A549 (cell line): ENCODE results near the gene RARB. TPM values are rescaled to one million over a fixed set of nuclear protein-coding genes. Genes with fewer than 3 reads are reported as not detected.

Experiments
- ATAC-seq, 2 experiments: fragments of 200-7000 bp in 1 of 2; fragments of >200 bp in 1 of 2; cut with Nextera tagmentation in 1 of 2; cut with Tn5 transposase in 1 of 2; 3 replicates each; pipeline versions ENCODE4 v1.8.0 to v1.9.1; 2018 to 2020; ENCODE audit warnings: mild to moderate bottlenecking in 1 of 2, moderate library complexity in 1 of 2
- CTCF ChIA-PET: fragments of 300-600 bp; sonication (Branson Sonifier 250); formaldehyde crosslinking; extraction: SDS; loops from one replicate; lab custom pipeline; 2021; ENCODE audit warnings: antibody characterized with exemption, inconsistent platforms; lab: Yijun Ruan, JAX
- POLR2A ChIA-PET: fragments of 350-600 bp; formaldehyde crosslinking; extraction: SDS; loops from one replicate; lab custom pipeline; 2021; ENCODE audit warnings: antibody characterized with exemption, inconsistent platforms; lab: Yijun Ruan, JAX
- DNase-seq, 2 experiments: peaks; one replicate each; pipeline versions ENCODE4 v3.0.0 to v3.0.0-alpha.2; 2011 to 2016; ENCODE audit warnings: low read depth in 1 of 2, low spot score in 1 of 2
- FAIRE-seq: peaks from 2 replicates; lab custom pipeline; 2011; peaks lifted over from hg19 to GRCh38; lab: Jason Lieb, UNC
- H3K27ac ChIP-seq, 2 experiments: fragments of >200 bp; sonication (Bioruptor Twin); formaldehyde crosslinking; 3 replicates each; pipeline ENCODE4 v1.5.1; 2016 to 2017
- H3K4me1 ChIP-seq: fragments of >200 bp; sonication (Bioruptor Twin); formaldehyde crosslinking; 3 replicates; pipeline ENCODE4 v1.6.1; 2016
- H3K4me2 ChIP-seq: fragments of >200 bp; sonication (Bioruptor Twin); formaldehyde crosslinking; 3 replicates; pipeline ENCODE4 v1.6.1; 2016
- H3K4me3 ChIP-seq: fragments of >200 bp; sonication (Bioruptor Twin); formaldehyde crosslinking; 3 replicates; pipeline ENCODE4 v1.5.1; 2016
- H3K9me3 ChIP-seq: fragments of >200 bp; sonication (Bioruptor Twin); formaldehyde crosslinking; 3 replicates; pipeline ENCODE4 v1.6.1; 2016
- BCL3 ChIP-seq: fragments of >200 bp; sonication (Bioruptor Twin); formaldehyde crosslinking; IDR thresholded peaks from 3 replicates; pipeline ENCODE4 v1.6.1; 2016
- CBX2 ChIP-seq: fragments of 200-600 bp; sonication (generic); IDR thresholded peaks from 2 replicates; pipeline ENCODE4 v1.6.1; 2016; ENCODE audit warnings: low read depth, mild to moderate bottlenecking, borderline replicate concordance
- CBX8 ChIP-seq: fragments of 200-600 bp; sonication (generic); IDR thresholded peaks from 2 replicates; pipeline ENCODE4 v1.6.1; 2016
- E2F6 ChIP-seq: IDR thresholded peaks from 2 replicates; pipeline ENCODE4 v1.6.1; 2012; ENCODE audit warnings: low read depth, borderline replicate concordance
- EHF ChIP-seq: fragments of 250-450 bp; sonication (Bioruptor Pico); IDR thresholded peaks from 2 replicates; pipeline ENCODE4 v1.5.0; 2020; ENCODE audit warnings: mild to moderate bottlenecking
- EHMT2 ChIP-seq: fragments of 200-600 bp; sonication (generic); IDR thresholded peaks from 2 replicates; pipeline ENCODE4 v1.6.1; 2016; ENCODE audit warnings: antibody characterized with exemption, low read depth, mild to moderate bottlenecking, moderate library complexity
- ELK1 ChIP-seq: fragments of 150-350 bp; IDR thresholded peaks from 2 replicates; pipeline ENCODE4 v1.6.1; 2014; ENCODE audit warnings: low read depth, mild to moderate bottlenecking, low read length
- FOXS1 ChIP-seq: fragments of 250-450 bp; sonication (Bioruptor Pico); IDR thresholded peaks from 2 replicates; pipeline ENCODE4 v1.5.0; 2020; ENCODE audit warnings: mild to moderate bottlenecking, moderate library complexity
- HDAC2 ChIP-seq: fragments of 200-600 bp; sonication (generic); IDR thresholded peaks from 2 replicates; pipeline ENCODE4 v1.6.1; 2016
- HES2 ChIP-seq: fragments of >200 bp; sonication (Bioruptor Twin); formaldehyde crosslinking; IDR thresholded peaks from 2 replicates; pipeline ENCODE4 v1.6.1; 2016
- HOXB13 ChIP-seq: fragments of 250-450 bp; sonication (Bioruptor Pico); IDR thresholded peaks from 2 replicates; pipeline ENCODE4 v1.5.0; 2020; ENCODE audit warnings: low read depth, mild to moderate bottlenecking, moderate library complexity
- HOXB5 ChIP-seq: fragments of 250-450 bp; sonication (Bioruptor Pico); IDR thresholded peaks from 2 replicates; pipeline ENCODE4 v1.5.0; 2020; ENCODE audit warnings: mild to moderate bottlenecking, moderate library complexity
- JUN ChIP-seq, 2 experiments: fragments of >200 bp; sonication (Bioruptor Twin); formaldehyde crosslinking; IDR thresholded peaks; 2 replicates in 1 of 2; 3 replicates in 1 of 2; pipeline ENCODE4 v1.6.1; 2016 to 2017
- JUNB ChIP-seq: fragments of >200 bp; sonication (Bioruptor Twin); formaldehyde crosslinking; IDR thresholded peaks from 2 replicates; pipeline ENCODE4 v1.6.1; 2016
- KDM1A ChIP-seq: fragments of 200-600 bp; sonication (generic); IDR thresholded peaks from 2 replicates; pipeline ENCODE4 v1.6.1; 2016; ENCODE audit warnings: low read depth, mild to moderate bottlenecking
- KDM5A ChIP-seq: fragments of 200-600 bp; sonication (generic); IDR thresholded peaks from 2 replicates; pipeline ENCODE4 v1.6.1; 2016; ENCODE audit warnings: antibody characterized with exemption, mild to moderate bottlenecking
- POLR2A ChIP-seq: IDR thresholded peaks from 2 replicates; pipeline ENCODE4 v1.6.1; 2012; ENCODE audit warnings: mild to moderate bottlenecking, low read length
- RARB ChIP-seq: fragments of 250-450 bp; sonication (Bioruptor Pico); IDR thresholded peaks from 2 replicates; pipeline ENCODE4 v1.8.0; 2021; ENCODE audit warnings: mild to moderate bottlenecking, moderate library complexity
- REST ChIP-seq: fragments of 200-600 bp; sonication (generic); IDR thresholded peaks from 2 replicates; pipeline ENCODE4 v1.6.1; 2016; ENCODE audit warnings: antibody characterized with exemption, mild to moderate bottlenecking, moderate library complexity
- SMC3 ChIP-seq: fragments of >200 bp; sonication (Bioruptor Twin); formaldehyde crosslinking; IDR thresholded peaks from 3 replicates; pipeline ENCODE4 v1.6.1; 2018; ENCODE audit warnings: inconsistent platforms
- WGBS: methylation state at CpG from one replicate; pipeline ENCODE4 v1.1.6; 2017; ENCODE audit errors: missing lambda C conversion rate; 5-methylcytosine and 5-hydroxymethylcytosine counted together
- polyA plus RNA-seq, 4 experiments: library from polyadenylated mRNA; depleted of rRNA in 3 of 4; stranded (reverse); fragments of >200 nt; fragmentation: RNase III in 1 of 4; extraction: RNeasy Plus Mini Kit Qiagen cat#74134 plus additional on column Dnase treatment in 1 of 4; gene quantifications; 2 replicates in 3 of 4; 3 replicates in 1 of 4; pipeline ENCODE4 v1.2.3, GENCODE V29; 2011 to 2017

RARB gene
- polyA plus RNA-seq, 2 of the 4 experiments (the other 2 are of a cell fraction): 24.5 to 30.8 TPM

GRCh38 chr3:25384471-25384870, 43.6 kb upstream of the RARB start:
- FAIRE-seq: no peak
- H3K4me2 ChIP-seq: no peak overlapping the region
- no peak for DNase-seq
- POLR2A ChIA-PET: no interaction called here
- H3K27ac ChIP-seq: no peak overlapping the region
- ATAC-seq: no peak
- H3K4me1 ChIP-seq: no peaks in the 10 kb centered on the region
- CTCF ChIA-PET: no interaction called here
- no peak overlapping the region for H3K4me3 ChIP-seq
- 61% methylated on average over 3 of the region's 3 CpGs for WGBS
- TF ChIP-seq E2F6 (no peak), SMC3 (no peak), HDAC2 (no peak), HOXB13 (CRISPR knock-in tag) (no peak), JUNB (no peak), KDM1A (no peak)
- TF ChIP-seq, all 56 proteins: peak for 0
- H3K9me3 ChIP-seq: no peaks in the 10 kb centered on the region

- Histone ChIP-seq H3K9me3 (no peaks in the 10 kb centered on the region), H3K27ac (no peak overlapping the region), H3K4me3 (no peak overlapping the region), H3K4me1 (no peaks in the 10 kb centered on the region), H3K4me2 (no peak overlapping the region)
- POLR2A ChIA-PET: no interaction called here
- CTCF ChIA-PET: no interaction called here
- ATAC-seq (no peak), FAIRE-seq (no peak), DNase-seq (no peak)
- WGBS: 70% methylated on average over 9 of the region's 9 CpGs
- TF ChIP-seq E2F6 (no peak), EHF (no peak), REST (no peak), CBX8 (no peak), HOXB5 (no peak), KDM5A (no peak), HOXB13 (CRISPR knock-in tag) (no peak), JUNB (no peak), HES2 (no peak), RARB (CRISPR knock-in tag) (no peak), BCL3 (no peak), JUN (IDR thresholded peaks at IDR 0.05) (no peak), ELK1 (no peak), CBX2 (no peak), FOXS1 (CRISPR knock-in tag) (no peak), EHMT2 (no peak), SMC3 (no peak), POLR2A (no peak)
Measured at GRCh38 chr3:25385807-25386460, 42.1 kb upstream of the RARB start.
